CD4-positive, alpha-beta T cell treated with Interleukin-15 for 1 hour (primary cell): ENCODE data around the gene SERPINB5.

Experiments
- DNase-seq: peaks from one replicate; pipeline ENCODE4 v3.0.0-alpha.2; 2020

The SERPINB5 gene

GRCh38 chr18:63534615-63535014, 57.9 kb downstream of the SERPINB5 start:
- DNase-seq: no peak

- DNase-seq: no peak
Measured at GRCh38 chr18:63539904-63540510, 63.2 kb downstream of the SERPINB5 start.

- DNase-seq: no peak
Measured at GRCh38 chr18:63542069-63542468, 65.3 kb downstream of the SERPINB5 start, which contains the start of gene SERPINB12. SERPINB12 (plus strand) TSS chr18:63542369; CDS start chr18:63556160, 13,791 bp downstream.

GRCh38 chr18:63544017-63544416, 67.3 kb downstream of the SERPINB5 start:
- DNase-seq: no peak

DNA sequence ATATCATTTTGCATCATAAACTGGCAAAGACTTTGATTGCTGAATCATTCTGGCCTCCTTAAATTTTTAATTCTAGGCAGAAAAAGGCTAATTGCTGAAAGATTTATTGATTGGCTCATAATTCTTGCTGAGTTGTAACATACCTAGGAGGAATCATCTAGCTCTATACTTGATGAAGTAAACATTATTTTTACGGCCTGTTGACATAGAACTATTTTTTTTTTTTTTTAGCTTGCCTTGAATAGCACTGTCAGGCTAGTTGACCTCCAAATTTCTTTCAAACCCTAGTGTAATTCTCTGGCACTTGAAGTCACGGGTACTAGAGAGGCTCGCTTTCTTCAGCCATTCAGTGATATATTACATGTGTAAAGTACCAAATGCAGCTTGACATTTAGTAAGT, 68.2 kb downstream of the SERPINB5 start:
- DNase-seq: no peak

DNA sequence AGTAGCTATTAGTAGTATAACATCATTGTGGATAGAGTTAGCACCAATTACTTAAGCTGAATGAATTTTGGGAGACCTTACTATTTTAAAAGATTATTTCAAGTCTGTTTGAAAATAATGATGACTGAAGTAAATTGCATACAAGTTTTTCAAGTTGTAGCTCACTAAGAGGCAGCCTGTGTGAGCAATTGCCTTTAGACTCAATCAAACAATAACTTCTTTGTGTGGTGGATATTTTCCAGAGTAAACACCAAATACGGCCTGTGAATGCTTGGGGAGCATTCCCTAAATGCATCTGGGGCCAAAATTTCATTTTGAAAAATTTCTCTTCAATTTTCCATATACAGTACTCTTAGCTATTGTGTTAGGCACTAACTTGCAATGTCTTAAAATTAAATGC, 73.3 kb downstream of the SERPINB5 start:
- no peak for DNase-seq

DNA sequence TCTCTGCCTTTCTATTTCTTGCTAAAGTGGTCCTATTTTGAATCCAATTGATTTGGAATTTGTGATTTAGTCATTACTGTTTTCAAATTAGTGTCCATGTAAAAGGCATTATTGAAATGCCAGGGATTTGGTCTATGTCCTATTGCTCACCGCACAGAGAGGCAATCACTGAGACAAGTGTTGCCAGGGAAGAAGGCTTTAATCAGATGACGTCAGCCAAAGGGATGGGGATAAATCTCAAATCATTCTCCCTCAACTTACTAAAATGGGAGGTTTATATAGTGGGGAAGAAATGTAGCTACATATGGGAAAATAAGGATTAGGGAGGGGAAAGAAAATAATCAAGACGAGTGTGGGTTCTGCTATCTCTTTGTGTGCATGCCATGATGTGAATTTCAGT, 75.0 kb downstream of the SERPINB5 start:
- DNase-seq: no peak

GRCh38 chr18:63552581-63552980, 75.8 kb downstream of the SERPINB5 start:
- DNase-seq: no peak

GRCh38 chr18:63553081-63553480, 76.3 kb downstream of the SERPINB5 start:
- no peak for DNase-seq
